ENCODE data around the gene ASIC2.

DNA sequence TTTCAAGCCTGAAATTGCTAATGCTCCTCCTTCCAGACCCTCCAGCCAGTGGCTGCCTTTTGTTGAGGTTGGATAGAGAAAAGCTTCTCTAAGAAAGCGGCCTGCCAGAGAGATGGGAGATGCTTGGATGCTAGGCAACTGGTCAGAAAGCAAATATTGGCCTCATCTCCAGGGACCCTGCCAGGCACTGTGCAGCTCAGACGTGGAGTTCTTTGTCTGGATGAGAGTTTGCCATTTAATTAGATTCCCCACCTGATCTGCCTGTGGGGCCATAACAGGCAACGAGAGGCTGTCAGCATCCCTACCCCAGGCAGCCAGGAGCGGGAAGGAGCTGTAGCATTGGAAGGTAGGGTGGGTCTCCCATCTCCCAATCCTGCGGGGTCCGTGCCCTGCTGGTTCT is 52.7 kb downstream of the ASIC2 start:
- TF ChIP-seq, protein P1, sequence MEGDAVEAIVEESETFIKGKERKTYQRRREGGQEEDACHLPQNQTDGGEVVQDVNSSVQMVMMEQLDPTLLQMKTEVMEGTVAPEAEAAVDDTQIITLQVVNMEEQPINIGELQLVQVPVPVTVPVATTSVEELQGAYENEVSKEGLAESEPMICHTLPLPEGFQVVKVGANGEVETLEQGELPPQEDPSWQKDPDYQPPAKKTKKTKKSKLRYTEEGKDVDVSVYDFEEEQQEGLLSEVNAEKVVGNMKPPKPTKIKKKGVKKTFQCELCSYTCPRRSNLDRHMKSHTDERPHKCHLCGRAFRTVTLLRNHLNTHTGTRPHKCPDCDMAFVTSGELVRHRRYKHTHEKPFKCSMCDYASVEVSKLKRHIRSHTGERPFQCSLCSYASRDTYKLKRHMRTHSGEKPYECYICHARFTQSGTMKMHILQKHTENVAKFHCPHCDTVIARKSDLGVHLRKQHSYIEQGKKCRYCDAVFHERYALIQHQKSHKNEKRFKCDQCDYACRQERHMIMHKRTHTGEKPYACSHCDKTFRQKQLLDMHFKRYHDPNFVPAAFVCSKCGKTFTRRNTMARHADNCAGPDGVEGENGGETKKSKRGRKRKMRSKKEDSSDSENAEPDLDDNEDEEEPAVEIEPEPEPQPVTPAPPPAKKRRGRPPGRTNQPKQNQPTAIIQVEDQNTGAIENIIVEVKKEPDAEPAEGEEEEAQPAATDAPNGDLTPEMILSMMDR (IDR thresholded peaks at IDR 0.05), result no peak
- TF ChIP-seq EZH2 (IDR thresholded peaks at IDR 0.05; ENCODE audit: borderline replicate concordance, insufficient read depth, low read depth, low read length, poor library complexity, severe bottlenecking), result no peak
